NCI-H2107 treated with DMSO at 0.1 percent for 48 hours (cell line): ENCODE data around the gene DNAH17.

Experiments
- DNase-seq: peaks from one replicate; lab custom pipeline; 2025; ENCODE audit not compliant: unreplicated experiment; lab: John Stamatoyannopoulos, UW

The DNAH17 gene

GRCh38 chr17:78374631-78375274, 202.4 kb downstream of the DNAH17 start:
- DNase-seq: no peak

- DNase-seq: no peak
These were observed 203.0 kb downstream of the DNAH17 start for GRCh38 chr17:78374189-78374588.
